ENCODE measurements around the gene RHOG.
A peak's percentile ranks its signal among the peaks of the same experiment; 100 is the strongest.

RHOG gene

DNA sequence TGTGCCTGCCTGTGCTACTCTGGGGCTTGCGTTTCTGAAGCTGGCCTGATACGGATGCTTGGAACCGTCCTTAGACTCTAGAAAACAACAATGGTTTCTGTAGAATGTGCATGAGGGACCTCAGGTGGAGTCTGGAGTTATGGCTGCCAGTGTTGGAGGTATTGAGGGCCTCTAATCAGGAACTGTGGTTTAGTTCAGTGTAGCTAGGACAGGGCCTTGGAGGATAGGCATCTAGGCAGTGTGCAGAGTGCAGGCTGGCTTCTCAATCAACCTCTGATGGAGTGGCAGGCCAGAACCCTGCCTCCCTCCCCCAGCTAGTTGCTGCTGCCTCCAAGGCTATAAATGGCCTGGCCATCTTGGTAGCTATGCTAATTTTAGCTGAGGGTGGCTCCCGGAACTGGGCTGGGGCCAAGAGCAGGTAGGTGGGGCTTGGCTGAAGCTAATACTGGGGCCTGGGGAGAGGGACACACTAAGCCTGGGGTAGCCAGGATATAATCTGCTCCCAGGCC is 18.7 kb upstream of the RHOG start:
- Histone ChIP-seq H3K23ac (ENCODE audit: low read length in 2 of 2) (peak overlapping the region in 1 of 2 experiments; percentile 73), H4K8ac (ENCODE audit: low read length) (no peak overlapping the region), H3K4ac (ENCODE audit: low read depth in 1 of 2, low read length in 2 of 2) (peak overlapping the region in 1 of 2 experiments; percentile 78), H3K79me1 (replicated peaks; ENCODE audit: low read length, poor library complexity, severe bottlenecking) (peaks cover 11% of the 10 kb centered on the region), H2BK12ac (ENCODE audit: low read length in 2 of 2) (peak overlapping the region in 1 of 2 experiments; percentile 45), H3K9me3 (ENCODE audit: control insufficient read depth, low read length) (no peaks in the 10 kb centered on the region), H3K27me3 (ENCODE audit: control insufficient read depth in 1 of 2, insufficient read depth in 1 of 2, low read length in 2 of 2) (no peaks in the 10 kb centered on the region), H3K9ac (ENCODE audit: low read length) (no peak overlapping the region), H3K4me3 (ENCODE audit: insufficient read depth in 1 of 2, low read depth in 1 of 2, low read length in 2 of 2) (peak overlapping the region in 1 of 2 experiments; percentile 27), H4K91ac (ENCODE audit: low read length) (no peak overlapping the region), H2AFZ (ENCODE audit: low read depth, low read length) (no peak overlapping the region), H2AK5ac (ENCODE audit: low read length, severe bottlenecking) (peak overlapping the region; percentile 12), H3K4me2 (ENCODE audit: low read length, poor library complexity, severe bottlenecking) (no peak overlapping the region), H3K27ac (ENCODE audit: low read length, poor library complexity, severe bottlenecking) (no peak overlapping the region), H2BK15ac (ENCODE audit: low read depth, poor library complexity, severe bottlenecking) (no peak overlapping the region), H3K14ac (ENCODE audit: low read length in 2 of 2) (peak overlapping the region in 1 of 2 experiments; percentile 18), H3K18ac (ENCODE audit: low read depth in 1 of 2, low read length in 2 of 2) (peak overlapping the region in 1 of 2 experiments; percentile 60), H2BK5ac (ENCODE audit: low read depth, low read length, poor library complexity, severe bottlenecking) (no peak overlapping the region), H2BK120ac (ENCODE audit: low read depth, low read length) (no peak overlapping the region), H3K4me1 (ENCODE audit: control insufficient read depth, insufficient read depth, low read depth, low read length) (peaks cover 16% of the 10 kb centered on the region), H3K36me3 (ENCODE audit: control insufficient read depth in 1 of 2, insufficient read depth in 2 of 2, low read depth in 1 of 2, low read length in 2 of 2) (no peaks in the 10 kb centered on the region)
- DNase-seq: no peak
- WGBS: 92% methylated on average over 4 of the region's 4 CpGs

DNA sequence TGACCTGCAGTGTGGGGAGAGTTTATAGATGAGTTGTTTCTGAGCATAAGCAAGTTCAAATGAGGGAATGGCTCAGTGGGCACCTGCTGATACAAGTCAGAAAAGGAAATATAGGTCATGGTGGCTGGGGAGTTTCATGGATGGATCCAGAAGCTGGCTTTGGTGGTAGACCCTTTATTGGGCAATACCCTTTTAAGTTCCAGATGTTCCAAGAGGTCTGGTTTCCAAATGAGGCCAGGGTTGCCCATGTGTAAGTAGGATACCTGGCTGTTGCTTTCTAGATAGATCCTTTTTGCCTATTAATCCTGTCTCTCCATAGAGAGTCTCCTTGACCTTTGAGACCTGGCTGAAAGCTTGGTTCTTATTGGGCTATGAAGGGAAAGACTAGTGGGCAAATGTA is 16.9 kb upstream of the RHOG start:
- peaks cover 18% of the 10 kb centered on the region for H3K4me1 ChIP-seq (ENCODE audit: control insufficient read depth, insufficient read depth, low read depth, low read length)
- no peak overlapping the region for H3K14ac ChIP-seq (ENCODE audit: low read length in 2 of 2)
- H3K27me3 ChIP-seq (ENCODE audit: control insufficient read depth in 1 of 2, insufficient read depth in 1 of 2, low read length in 2 of 2): no peaks in the 10 kb centered on the region
- no peak overlapping the region for H4K8ac ChIP-seq (ENCODE audit: low read length)
- H3K9ac ChIP-seq (ENCODE audit: low read length): no peak overlapping the region
- no peak overlapping the region for H3K18ac ChIP-seq (ENCODE audit: low read depth in 1 of 2, low read length in 2 of 2)
- H2BK12ac ChIP-seq (ENCODE audit: low read length in 2 of 2): no peak overlapping the region
- no peak overlapping the region for H3K27ac ChIP-seq (ENCODE audit: low read length, poor library complexity, severe bottlenecking)
- no peak overlapping the region for H4K91ac ChIP-seq (ENCODE audit: low read length)
- no peak overlapping the region for H2BK120ac ChIP-seq (ENCODE audit: low read depth, low read length)
- H2AK5ac ChIP-seq (ENCODE audit: low read length, severe bottlenecking): no peak overlapping the region
- H2AFZ ChIP-seq (ENCODE audit: low read depth, low read length): no peak overlapping the region
- H3K4me2 ChIP-seq (ENCODE audit: low read length, poor library complexity, severe bottlenecking): peak overlapping the region; percentile 40
- H3K23ac ChIP-seq (ENCODE audit: low read length in 2 of 2): no peak overlapping the region
- H3K4ac ChIP-seq (ENCODE audit: low read depth in 1 of 2, low read length in 2 of 2): no peak overlapping the region
- DNase-seq: no peak
- H3K36me3 ChIP-seq (ENCODE audit: control insufficient read depth in 1 of 2, insufficient read depth in 2 of 2, low read depth in 1 of 2, low read length in 2 of 2): no peaks in the 10 kb centered on the region
- H3K79me1 ChIP-seq (replicated peaks; ENCODE audit: low read length, poor library complexity, severe bottlenecking): peaks cover 7% of the 10 kb centered on the region
- no peak overlapping the region for H3K4me3 ChIP-seq (ENCODE audit: insufficient read depth in 1 of 2, low read depth in 1 of 2, low read length in 2 of 2)
- H3K9me3 ChIP-seq (ENCODE audit: control insufficient read depth, low read length): no peaks in the 10 kb centered on the region
- no peak overlapping the region for H2BK5ac ChIP-seq (ENCODE audit: low read depth, low read length, poor library complexity, severe bottlenecking)
- no peak overlapping the region for H2BK15ac ChIP-seq (ENCODE audit: low read depth, poor library complexity, severe bottlenecking)

DNA sequence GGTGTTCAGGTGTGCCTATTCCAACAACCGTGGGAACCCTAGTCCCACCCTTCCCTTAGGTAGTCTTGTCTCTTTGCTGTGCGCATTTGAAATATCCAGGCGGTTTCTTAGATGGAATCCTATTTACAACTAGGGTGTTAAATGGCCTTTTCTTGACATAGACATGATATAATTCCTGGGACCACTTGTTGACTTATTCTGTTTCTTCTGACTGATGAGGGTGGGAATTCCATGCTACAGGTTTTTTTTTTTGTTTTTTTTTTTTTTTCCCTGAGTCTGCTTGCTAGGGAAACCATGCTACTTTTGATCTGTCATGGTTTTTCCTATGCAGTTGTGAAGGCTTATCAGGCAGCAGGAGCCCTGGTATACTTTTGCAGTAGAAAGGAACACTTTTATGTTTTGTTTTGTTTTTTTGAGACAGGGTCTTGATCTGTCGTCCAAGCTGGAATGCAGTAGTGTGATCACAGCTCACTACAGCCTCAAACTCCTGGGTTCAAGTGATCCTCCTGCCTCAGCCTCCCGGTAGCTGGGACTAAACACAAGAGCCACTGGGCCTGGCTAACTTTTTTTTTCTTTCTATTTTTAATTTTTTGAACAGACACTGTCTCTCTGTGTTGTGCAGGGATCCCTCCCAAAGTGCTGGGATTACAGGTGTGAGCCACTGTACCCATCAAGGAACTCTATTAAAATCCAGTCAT is 16.2 kb upstream of the RHOG start:
- peaks cover 18% of the 10 kb centered on the region for H3K4me1 ChIP-seq (ENCODE audit: control insufficient read depth, insufficient read depth, low read depth, low read length)
- peak overlapping the region; percentile 96 for H3K4me2 ChIP-seq (ENCODE audit: low read length, poor library complexity, severe bottlenecking)
- peak overlapping the region; percentile 84 for H3K9ac ChIP-seq (ENCODE audit: low read length)
- peaks cover 5% of the 10 kb centered on the region for H3K79me1 ChIP-seq (replicated peaks; ENCODE audit: low read length, poor library complexity, severe bottlenecking)
- no peak overlapping the region for H3K23ac ChIP-seq (ENCODE audit: low read length in 2 of 2)
- peak overlapping the region in 1 of 2 experiments; percentile 82 for H3K4me3 ChIP-seq (ENCODE audit: insufficient read depth in 1 of 2, low read depth in 1 of 2, low read length in 2 of 2)
- no peak overlapping the region for H2BK5ac ChIP-seq (ENCODE audit: low read depth, low read length, poor library complexity, severe bottlenecking)
- H3K27me3 ChIP-seq (ENCODE audit: control insufficient read depth in 1 of 2, insufficient read depth in 1 of 2, low read length in 2 of 2): no peaks in the 10 kb centered on the region
- H2AFZ ChIP-seq (ENCODE audit: low read depth, low read length): no peak overlapping the region
- no peak overlapping the region for H3K4ac ChIP-seq (ENCODE audit: low read depth in 1 of 2, low read length in 2 of 2)
- H2BK15ac ChIP-seq (ENCODE audit: low read depth, poor library complexity, severe bottlenecking): no peak overlapping the region
- no peak overlapping the region for H4K8ac ChIP-seq (ENCODE audit: low read length)
- peak overlapping the region in 1 of 2 experiments; percentile 1 for H3K18ac ChIP-seq (ENCODE audit: low read depth in 1 of 2, low read length in 2 of 2)
- no peak for DNase-seq
- H2AK5ac ChIP-seq (ENCODE audit: low read length, severe bottlenecking): no peak overlapping the region
- no peaks in the 10 kb centered on the region for H3K9me3 ChIP-seq (ENCODE audit: control insufficient read depth, low read length)
- H3K36me3 ChIP-seq (ENCODE audit: control insufficient read depth in 1 of 2, insufficient read depth in 2 of 2, low read depth in 1 of 2, low read length in 2 of 2): no peaks in the 10 kb centered on the region
- WGBS: 86% methylated on average over 2 of the region's 5 CpGs
- no peak overlapping the region for H3K14ac ChIP-seq (ENCODE audit: low read length in 2 of 2)
- no peak overlapping the region for H2BK12ac ChIP-seq (ENCODE audit: low read length in 2 of 2)
- no peak overlapping the region for H3K27ac ChIP-seq (ENCODE audit: low read length, poor library complexity, severe bottlenecking)
- no peak overlapping the region for H4K91ac ChIP-seq (ENCODE audit: low read length)
- H2BK120ac ChIP-seq (ENCODE audit: low read depth, low read length): no peak overlapping the region

DNA sequence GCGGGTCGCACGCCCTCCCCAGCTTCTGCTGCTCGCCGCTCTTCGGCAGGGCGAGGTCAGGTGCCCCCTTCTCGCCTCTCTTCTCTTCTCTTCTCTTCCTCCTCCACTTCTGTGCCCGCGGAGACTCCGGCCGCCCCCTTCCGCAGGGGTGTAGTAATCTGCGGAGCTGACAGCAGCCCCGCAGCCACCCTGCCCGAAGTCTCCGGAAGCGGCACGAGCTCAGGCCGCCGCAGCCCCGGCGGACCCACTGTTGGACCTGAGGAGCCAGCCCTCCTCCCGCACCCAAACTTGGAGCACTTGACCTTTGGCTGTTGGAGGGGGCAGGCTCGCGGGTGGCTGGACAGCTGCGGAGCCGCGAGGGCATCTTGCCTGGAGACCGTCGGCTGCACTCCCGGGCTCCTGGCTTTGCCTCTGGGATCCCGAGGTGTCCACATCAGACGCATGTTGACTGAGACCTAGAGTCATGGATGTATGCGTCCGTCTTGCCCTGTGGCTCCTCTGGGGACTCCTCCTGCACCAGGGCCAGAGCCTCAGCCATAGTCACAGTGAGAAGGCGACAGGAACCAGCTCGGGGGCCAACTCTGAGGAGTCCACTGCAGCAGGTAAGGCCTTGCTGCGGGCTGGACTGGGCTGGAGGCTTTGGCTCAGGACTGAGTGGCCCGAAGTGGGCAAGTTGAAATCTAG is 15.2 kb upstream of the RHOG start:
- Histone ChIP-seq H2AK5ac (ENCODE audit: low read length, severe bottlenecking) (no peak overlapping the region), H3K4me1 (ENCODE audit: control insufficient read depth, insufficient read depth, low read depth, low read length) (peaks cover 18% of the 10 kb centered on the region), H3K27ac (ENCODE audit: low read length, poor library complexity, severe bottlenecking) (no peak overlapping the region), H3K9me3 (ENCODE audit: control insufficient read depth, low read length) (no peaks in the 10 kb centered on the region), H2BK5ac (ENCODE audit: low read depth, low read length, poor library complexity, severe bottlenecking) (peak overlapping the region; percentile 21), H3K23ac (ENCODE audit: low read length in 2 of 2) (peak overlapping the region; percentile 67 to 68), H2BK120ac (ENCODE audit: low read depth, low read length) (peak overlapping the region; percentile 21), H3K4me2 (ENCODE audit: low read length, poor library complexity, severe bottlenecking) (peak overlapping the region; percentile 96), H4K8ac (ENCODE audit: low read length) (peak overlapping the region; percentile 62), H3K9ac (ENCODE audit: low read length) (peak overlapping the region; percentile 84), H3K18ac (ENCODE audit: low read depth in 1 of 2, low read length in 2 of 2) (peak overlapping the region; percentile 40 to 50), H3K4ac (ENCODE audit: low read depth in 1 of 2, low read length in 2 of 2) (peak overlapping the region; percentile 71 to 82), H3K36me3 (ENCODE audit: control insufficient read depth in 1 of 2, insufficient read depth in 2 of 2, low read depth in 1 of 2, low read length in 2 of 2) (no peaks in the 10 kb centered on the region), H3K27me3 (ENCODE audit: control insufficient read depth in 1 of 2, insufficient read depth in 1 of 2, low read length in 2 of 2) (no peaks in the 10 kb centered on the region), H4K91ac (ENCODE audit: low read length) (peak overlapping the region; percentile 84), H2BK15ac (ENCODE audit: low read depth, poor library complexity, severe bottlenecking) (peak overlapping the region; percentile 90), H3K14ac (ENCODE audit: low read length in 2 of 2) (peak overlapping the region in 1 of 2 experiments; percentile 74), H3K4me3 (ENCODE audit: insufficient read depth in 1 of 2, low read depth in 1 of 2, low read length in 2 of 2) (peak overlapping the region; percentile 75 to 82), H2BK12ac (ENCODE audit: low read length in 2 of 2) (peak overlapping the region in 1 of 2 experiments; percentile 56), H3K79me1 (replicated peaks; ENCODE audit: low read length, poor library complexity, severe bottlenecking) (peaks cover 5% of the 10 kb centered on the region), H2AFZ (ENCODE audit: low read depth, low read length) (peak overlapping the region; percentile 60)
- peak; percentile 51 for DNase-seq
- 4% methylated on average over 40 of the region's 40 CpGs for WGBS

Data from mesenchymal stem cell (in vitro differentiated cells and primary cell).